ENCODE measurements around the gene BID.

The BID gene

DNA sequence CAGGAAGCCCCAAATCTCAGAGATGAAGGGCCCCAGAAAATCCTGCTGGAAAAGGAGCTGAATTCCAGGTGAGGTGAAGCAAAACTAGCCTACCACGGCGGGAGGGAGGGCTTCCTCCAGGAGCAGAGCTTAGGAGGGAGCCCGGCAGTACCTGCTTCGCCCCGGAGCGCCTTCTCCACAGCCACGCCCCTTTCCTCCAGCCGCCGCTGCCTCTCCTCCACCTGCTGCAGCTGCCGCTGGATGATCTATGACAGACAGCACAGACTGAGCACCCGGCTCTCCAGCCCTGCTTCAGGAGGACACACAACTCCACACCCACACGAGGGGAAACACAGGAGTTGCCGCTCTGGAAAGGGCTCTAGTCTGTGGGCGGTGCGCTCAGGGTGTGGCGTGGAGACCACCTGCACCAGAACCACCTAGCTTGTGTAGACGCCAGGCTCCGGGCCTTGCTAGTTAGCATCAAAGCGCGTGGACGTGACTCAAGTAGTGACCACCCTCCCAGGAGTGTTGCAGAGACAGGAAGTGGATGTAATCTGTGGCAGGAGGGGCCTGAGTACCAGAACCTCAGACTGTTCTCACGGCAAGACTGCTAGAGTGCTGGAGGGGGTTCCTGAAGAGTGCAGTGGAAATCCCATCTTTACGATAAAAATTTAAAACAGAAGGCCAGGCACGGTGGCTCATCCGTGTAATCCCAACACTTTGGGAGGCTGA is 34.6 kb upstream of the BID start:
- peaks cover 50% of the 10 kb centered on the region for H3K36me3 ChIP-seq (ENCODE audit: insufficient read depth, low read length)
- no peak overlapping the region for H3K9ac ChIP-seq (ENCODE audit: low read depth, low read length)
- H3K9me3 ChIP-seq (ENCODE audit: insufficient read depth, low read length, severe bottlenecking), result no peaks in the 10 kb centered on the region
- DNase-seq (no peak), ATAC-seq (ENCODE audit: insufficient read depth, low read depth) (no peak)
- TF ChIP-seq EZH2 (IDR thresholded peaks at IDR 0.05; ENCODE audit: borderline replicate concordance, low read depth, low read length, severe bottlenecking), result no peak
- TF ChIP-seq CTCF (IDR thresholded peaks at IDR 0.05; ENCODE audit: borderline replicate concordance, extremely low read depth, low read length, poor library complexity, severe bottlenecking), result no peak
- no peak overlapping the region for H3K27ac ChIP-seq (ENCODE audit: low read length)
- no peaks in the 10 kb centered on the region for H3K4me1 ChIP-seq (ENCODE audit: insufficient read depth, low read length)
- no peak overlapping the region for H3K4me3 ChIP-seq (ENCODE audit: low read depth in 1 of 2, low read length in 2 of 2)
- no peaks in the 10 kb centered on the region for H4K20me1 ChIP-seq (ENCODE audit: insufficient read depth, low read length)
- no peaks in the 10 kb centered on the region for H3K79me2 ChIP-seq (ENCODE audit: insufficient read depth, low read length)
- no peaks in the 10 kb centered on the region for H3K27me3 ChIP-seq (ENCODE audit: insufficient read depth, low read length, poor library complexity)
- H2AFZ ChIP-seq (ENCODE audit: low read depth, low read length), result no peak overlapping the region
- H3K4me2 ChIP-seq (ENCODE audit: insufficient read depth, low read length), result no peak overlapping the region

DNA sequence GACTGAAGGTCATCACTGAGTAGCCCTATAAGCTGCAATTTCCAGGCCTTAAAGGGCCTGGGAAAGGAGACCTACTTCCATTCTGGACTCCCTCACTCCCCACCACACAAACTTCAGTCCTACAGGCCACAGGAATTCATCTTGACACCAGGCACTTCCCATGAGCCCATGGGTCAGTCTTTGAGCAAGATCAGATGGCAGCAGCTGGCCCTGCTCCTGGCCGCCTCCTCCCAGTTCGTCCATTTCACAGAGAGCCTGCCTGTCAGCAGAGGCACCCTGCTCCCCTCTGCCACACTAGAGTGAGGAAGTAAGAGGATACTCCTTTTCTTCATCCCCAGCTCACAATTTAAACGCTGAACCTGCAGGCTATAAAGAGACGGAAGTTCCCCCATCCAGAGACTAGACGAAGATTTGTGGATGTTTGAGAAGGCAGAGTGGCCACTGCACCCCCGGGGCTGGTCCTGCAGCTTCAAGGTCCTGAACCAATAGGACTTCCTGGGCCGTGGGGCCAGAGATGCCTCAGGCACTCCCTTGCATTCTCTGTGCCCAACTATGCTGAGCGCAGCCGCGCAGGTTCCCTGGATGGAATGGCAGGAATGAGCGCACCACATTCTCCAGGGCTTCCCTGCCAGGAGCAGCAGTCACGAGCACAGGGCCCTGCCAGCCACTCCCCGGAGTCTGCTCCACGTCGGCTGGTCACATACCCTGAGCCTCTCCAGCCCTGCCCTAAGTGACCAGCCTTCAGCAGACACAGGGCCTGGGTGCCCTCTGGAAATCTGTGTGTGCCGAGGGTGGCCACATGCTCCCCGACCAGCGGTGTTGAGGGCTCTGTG is 33.5 kb upstream of the BID start:
- peaks cover 49% of the 10 kb centered on the region for H3K36me3 ChIP-seq (ENCODE audit: insufficient read depth, low read length)
- no peaks in the 10 kb centered on the region for H3K9me3 ChIP-seq (ENCODE audit: insufficient read depth, low read length, severe bottlenecking)
- H3K9ac ChIP-seq (ENCODE audit: low read depth, low read length), result no peak overlapping the region
- H3K4me2 ChIP-seq (ENCODE audit: insufficient read depth, low read length), result no peak overlapping the region
- no peaks in the 10 kb centered on the region for H4K20me1 ChIP-seq (ENCODE audit: insufficient read depth, low read length)
- no peak for TF ChIP-seq CTCF (IDR thresholded peaks at IDR 0.05; ENCODE audit: borderline replicate concordance, extremely low read depth, low read length, poor library complexity, severe bottlenecking)
- no peak for TF ChIP-seq EZH2 (IDR thresholded peaks at IDR 0.05; ENCODE audit: borderline replicate concordance, low read depth, low read length, severe bottlenecking)
- DNase-seq (no peak), ATAC-seq (ENCODE audit: insufficient read depth, low read depth) (no peak)
- H3K27me3 ChIP-seq (ENCODE audit: insufficient read depth, low read length, poor library complexity), result no peaks in the 10 kb centered on the region
- H3K4me1 ChIP-seq (ENCODE audit: insufficient read depth, low read length), result no peaks in the 10 kb centered on the region
- H3K79me2 ChIP-seq (ENCODE audit: insufficient read depth, low read length), result no peaks in the 10 kb centered on the region
- no peak overlapping the region for H3K27ac ChIP-seq (ENCODE audit: low read length)
- no peak overlapping the region for H2AFZ ChIP-seq (ENCODE audit: low read depth, low read length)
- no peak overlapping the region for H3K4me3 ChIP-seq (ENCODE audit: low read depth in 1 of 2, low read length in 2 of 2)

DNA sequence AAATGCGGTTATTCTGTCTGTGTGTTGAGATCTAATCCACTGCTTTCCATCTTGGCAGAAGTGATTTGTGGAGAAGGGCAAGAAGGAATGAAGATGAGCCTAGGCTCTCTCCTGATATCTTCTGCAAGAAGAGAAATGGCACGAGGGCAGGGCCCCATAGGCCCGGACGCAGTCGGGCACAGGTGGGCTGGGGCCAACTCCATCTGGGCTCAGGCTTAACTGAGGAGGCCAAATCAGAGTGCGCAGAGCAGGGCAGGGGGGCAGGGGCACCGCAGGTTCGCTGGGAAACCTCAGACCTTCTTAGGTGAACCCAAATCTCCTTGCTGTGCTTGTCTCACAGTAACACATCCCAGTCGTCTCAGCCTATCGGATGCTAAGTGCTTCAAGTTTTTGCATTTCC is 32.8 kb upstream of the BID start:
- Histone ChIP-seq H3K9ac (ENCODE audit: low read depth, low read length) (no peak overlapping the region), H4K20me1 (ENCODE audit: insufficient read depth, low read length) (no peaks in the 10 kb centered on the region), H3K4me2 (ENCODE audit: insufficient read depth, low read length) (no peak overlapping the region), H3K9me3 (ENCODE audit: insufficient read depth, low read length, severe bottlenecking) (no peaks in the 10 kb centered on the region), H3K79me2 (ENCODE audit: insufficient read depth, low read length) (no peaks in the 10 kb centered on the region), H3K27me3 (ENCODE audit: insufficient read depth, low read length, poor library complexity) (no peaks in the 10 kb centered on the region), H3K4me1 (ENCODE audit: insufficient read depth, low read length) (no peaks in the 10 kb centered on the region), H3K27ac (ENCODE audit: low read length) (no peak overlapping the region), H3K36me3 (ENCODE audit: insufficient read depth, low read length) (peaks cover 46% of the 10 kb centered on the region), H2AFZ (ENCODE audit: low read depth, low read length) (no peak overlapping the region), H3K4me3 (ENCODE audit: low read depth in 1 of 2, low read length in 2 of 2) (no peak overlapping the region)
- ATAC-seq (ENCODE audit: insufficient read depth, low read depth) (no peak), DNase-seq (no peak)
- TF ChIP-seq CTCF (IDR thresholded peaks at IDR 0.05; ENCODE audit: borderline replicate concordance, extremely low read depth, low read length, poor library complexity, severe bottlenecking), result no peak
- no peak for TF ChIP-seq EZH2 (IDR thresholded peaks at IDR 0.05; ENCODE audit: borderline replicate concordance, low read depth, low read length, severe bottlenecking)
